CD14-positive monocyte (primary cell): ENCODE measurements around the gene ZNF487. TPM values are rescaled to one million over a fixed set of nuclear protein-coding genes. Genes with fewer than 3 reads are reported as not detected.

Source experiments
- DNase-seq, 3 donors: peaks; one replicate each; pipeline ENCODE4 v3.0.0-alpha.2; 2011 to 2022
- H2AFZ ChIP-seq: 2 replicates; pipeline ENCODE4 v1.6.0; 2012; ENCODE audit warnings: mild to moderate bottlenecking, low read depth, low read length, inconsistent platforms; ENCODE audit not compliant: insufficient read depth, poor library complexity, severe bottlenecking
- H3K27ac ChIP-seq, 2 donors: 1 replicate in 1 of 2; 2 replicates in 1 of 2; pipeline ENCODE4 v1.5.1; 2012 to 2013; ENCODE audit warnings: low read length in 2 of 2, control low read depth in 1 of 2, inconsistent platforms in 1 of 2, low read depth in 1 of 2, mild to moderate bottlenecking in 1 of 2
- H3K27me3 ChIP-seq, 2 donors: one replicate each; pipeline versions ENCODE4 v1.6.0 to v1.6.1; 2011 to 2013; ENCODE audit warnings: low read length in 2 of 2; ENCODE audit not compliant: control insufficient read depth in 2 of 2, insufficient read depth in 2 of 2
- H3K36me3 ChIP-seq, 2 donors: replicated peaks in 1 of 2; 1 replicate in 1 of 2; 2 replicates in 1 of 2; pipeline versions ENCODE4 v1.5.1 to v1.6.1; 2012 to 2013; ENCODE audit warnings: low read length in 2 of 2, control low read depth in 1 of 2, inconsistent platforms in 1 of 2, mild to moderate bottlenecking in 1 of 2; ENCODE audit not compliant: insufficient read depth in 2 of 2, control insufficient read depth in 1 of 2
- H3K4me1 ChIP-seq, 2 donors: 1 replicate in 1 of 2; 2 replicates in 1 of 2; pipeline versions ENCODE4 v1.5.1 to v1.6.1; 2012 to 2013; ENCODE audit warnings: low read length in 2 of 2, control low read depth in 1 of 2, inconsistent platforms in 1 of 2, mild to moderate bottlenecking in 1 of 2, moderate library complexity in 1 of 2; ENCODE audit not compliant: insufficient read depth in 2 of 2, control insufficient read depth in 1 of 2
- H3K4me2 ChIP-seq: replicated peaks from 2 replicates; pipeline ENCODE3; 2012; ENCODE audit warnings: low read length, moderate library complexity, mild to moderate bottlenecking; ENCODE audit not compliant: poor library complexity, severe bottlenecking; ENCODE audit errors: extremely low read depth
- H3K4me3 ChIP-seq, 3 experiments: fragments of 200-600 bp in 1 of 3; sonication (generic) in 1 of 3; replicated peaks in 1 of 3; 1 replicate in 2 of 3; 2 replicates in 1 of 3; pipeline ENCODE4 v1.5.1; 2011 to 2013; ENCODE audit warnings: low read length in 3 of 3, mild to moderate bottlenecking in 3 of 3, control low read depth in 2 of 3, low read depth in 2 of 3, inconsistent platforms in 1 of 3, moderate library complexity in 1 of 3
- H3K79me2 ChIP-seq: 2 replicates; pipeline ENCODE4 v1.6.0; 2012; ENCODE audit warnings: mild to moderate bottlenecking, control low read depth, inconsistent platforms, low read length, moderate library complexity; ENCODE audit not compliant: insufficient read depth
- H3K9ac ChIP-seq: 2 replicates; pipeline ENCODE4 v1.6.0; 2017; ENCODE audit warnings: low read length, mild to moderate bottlenecking; ENCODE audit not compliant: insufficient read depth, poor library complexity, severe bottlenecking
- H3K9me3 ChIP-seq, 2 donors: replicated peaks in 1 of 2; 1 replicate in 1 of 2; 2 replicates in 1 of 2; pipeline versions ENCODE4 v1.5.1 to v1.6.1; 2012 to 2013; ENCODE audit warnings: low read length in 2 of 2, control low read depth in 1 of 2; ENCODE audit not compliant: control insufficient read depth in 1 of 2, insufficient read depth in 1 of 2
- H4K20me1 ChIP-seq: 2 replicates; pipeline ENCODE4 v1.6.0; 2012; ENCODE audit warnings: mild to moderate bottlenecking, low read length, control low read depth, moderate library complexity; ENCODE audit not compliant: insufficient read depth
- H3K27ac Mint-ChIP-seq, 7 donors: one replicate each; pipeline ENCODE4 v1.8.0; 2020; ENCODE audit warnings: mild to moderate bottlenecking in 7 of 7, mixed read lengths in 7 of 7, moderate library complexity in 6 of 7, inconsistent platforms in 2 of 7
- H3K27me3 Mint-ChIP-seq, 3 donors: one replicate each; pipeline ENCODE4 v1.8.0; 2021 to 2022; ENCODE audit warnings: low read depth in 3 of 3, mild to moderate bottlenecking in 3 of 3, mixed read lengths in 3 of 3, moderate library complexity in 3 of 3, inconsistent platforms in 1 of 3
- H3K36me3 Mint-ChIP-seq, 2 donors: one replicate each; pipeline ENCODE4 v1.8.0; 2020; ENCODE audit warnings: mixed read lengths in 2 of 2, inconsistent platforms in 1 of 2, mild to moderate bottlenecking in 1 of 2
- H3K4me1 Mint-ChIP-seq: one replicate; pipeline ENCODE4 v1.8.0; 2020; ENCODE audit warnings: mild to moderate bottlenecking, mixed read lengths
- H3K4me3 Mint-ChIP-seq, 2 donors: one replicate each; pipeline ENCODE4 v1.8.0; 2020; ENCODE audit warnings: mild to moderate bottlenecking in 2 of 2, mixed read lengths in 2 of 2, moderate library complexity in 1 of 2
- H3K9me3 Mint-ChIP-seq, 7 donors: one replicate each; pipeline ENCODE4 v1.8.0; 2020 to 2022; ENCODE audit warnings: mixed read lengths in 7 of 7, mild to moderate bottlenecking in 6 of 7, moderate library complexity in 6 of 7, inconsistent platforms in 2 of 7
- WGBS: methylation state at CpG from one replicate; pipeline ENCODE4 v1.1.5; 2013; ENCODE audit warnings: missing lambda C conversion rate; ENCODE audit not compliant: insufficient coverage; 5-methylcytosine and 5-hydroxymethylcytosine counted together
- intact Hi-C, 2 donors: fragments of 100-400 bp; cut with micrococcal nuclease; formaldehyde crosslinking; loops; one replicate each; pipeline versions ENCODE4 v1.15.0 to v1.15.1; 2023
- polyA plus RNA-seq, 3 donors: library from polyadenylated mRNA; depleted of rRNA in 1 of 3; unstranded in 2 of 3; stranded (reverse) in 1 of 3; fragments of 300-500 nt in 2 of 3; fragments of >200 nt in 1 of 3; fragmentation: Illumina TruSeq in 2 of 3; gene quantifications; 1 replicate in 2 of 3; 2 replicates in 1 of 3; pipeline ENCODE4 v1.2.3, GENCODE V29; 2012 to 2021
- TF ChIP-seq, protein P1 (sequence below): fragments of 200-600 bp; IDR thresholded peaks from one replicate; pipeline ENCODE4 v1.8.0; 2022; ENCODE audit warnings: antibody characterized with exemption, mild to moderate bottlenecking

Gene ZNF487
- polyA plus RNA-seq, 3 donors: 8.6 to 19.7 (median 15.6) TPM

DNA sequence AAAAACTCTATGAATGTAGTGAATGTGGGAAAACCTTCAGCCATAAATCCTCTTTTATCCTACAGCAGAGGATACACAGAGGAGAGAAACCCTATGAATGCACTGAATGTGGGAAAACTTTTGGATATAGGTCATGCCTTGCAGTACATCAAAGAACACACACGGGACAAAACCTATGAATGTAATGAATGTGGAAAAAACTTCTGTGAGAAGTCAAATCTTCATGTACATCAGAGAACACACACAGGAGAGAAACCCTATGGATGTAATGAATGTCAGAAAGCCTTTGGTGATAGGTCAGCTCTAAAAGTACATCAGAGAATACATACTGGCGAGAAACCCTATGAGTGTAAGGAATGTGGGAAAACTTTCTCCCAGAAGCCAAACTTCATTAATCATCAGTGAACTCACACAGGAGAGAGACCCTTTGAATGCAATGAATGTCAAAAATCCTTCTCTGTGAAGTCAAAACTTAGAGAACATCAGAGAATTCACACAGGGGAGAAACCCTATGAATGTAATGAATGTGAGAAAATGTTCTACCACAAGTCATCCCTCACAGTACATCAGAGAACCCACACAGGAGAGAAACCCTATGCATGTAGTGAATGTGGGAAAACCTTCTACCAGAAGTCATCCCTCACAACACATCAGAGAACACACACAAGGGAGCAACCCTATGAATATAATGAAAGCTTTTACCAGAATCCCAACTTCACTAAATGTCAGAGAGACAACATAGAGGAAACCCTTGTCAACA lies 45.6 kb downstream of the ZNF487 start:
- H3K4me1 Mint-ChIP-seq: no peaks in the 10 kb centered on the region
- Histone ChIP-seq H4K20me1 (no peaks in the 10 kb centered on the region), H3K79me2 (no peaks in the 10 kb centered on the region), H3K27me3 (no peaks in the 10 kb centered on the region), H3K36me3 (peaks cover 0 to 22% of the 10 kb centered on the region in 2 donors), H3K4me2 (no peak overlapping the region), H3K4me3 (no peak overlapping the region), H3K4me1 (no peaks in the 10 kb centered on the region), H3K9ac (no peak overlapping the region), H2AFZ (no peak overlapping the region), H3K9me3 (peaks cover 50 to 61% of the 10 kb centered on the region in 2 donors), H3K27ac (no peak overlapping the region)
- no peak overlapping the region for H3K27ac Mint-ChIP-seq
- no peak overlapping the region for H3K4me3 Mint-ChIP-seq
- peaks cover 30 to 78% (median 72%) of the 10 kb centered on the region in 7 donors for H3K9me3 Mint-ChIP-seq
- intact Hi-C loops: no loop called here
- peaks cover 13 to 21% of the 10 kb centered on the region in 2 donors for H3K36me3 Mint-ChIP-seq
- WGBS: no CpG with 5 or more reads among the region's 2 CpGs
- TF ChIP-seq, protein P1, sequence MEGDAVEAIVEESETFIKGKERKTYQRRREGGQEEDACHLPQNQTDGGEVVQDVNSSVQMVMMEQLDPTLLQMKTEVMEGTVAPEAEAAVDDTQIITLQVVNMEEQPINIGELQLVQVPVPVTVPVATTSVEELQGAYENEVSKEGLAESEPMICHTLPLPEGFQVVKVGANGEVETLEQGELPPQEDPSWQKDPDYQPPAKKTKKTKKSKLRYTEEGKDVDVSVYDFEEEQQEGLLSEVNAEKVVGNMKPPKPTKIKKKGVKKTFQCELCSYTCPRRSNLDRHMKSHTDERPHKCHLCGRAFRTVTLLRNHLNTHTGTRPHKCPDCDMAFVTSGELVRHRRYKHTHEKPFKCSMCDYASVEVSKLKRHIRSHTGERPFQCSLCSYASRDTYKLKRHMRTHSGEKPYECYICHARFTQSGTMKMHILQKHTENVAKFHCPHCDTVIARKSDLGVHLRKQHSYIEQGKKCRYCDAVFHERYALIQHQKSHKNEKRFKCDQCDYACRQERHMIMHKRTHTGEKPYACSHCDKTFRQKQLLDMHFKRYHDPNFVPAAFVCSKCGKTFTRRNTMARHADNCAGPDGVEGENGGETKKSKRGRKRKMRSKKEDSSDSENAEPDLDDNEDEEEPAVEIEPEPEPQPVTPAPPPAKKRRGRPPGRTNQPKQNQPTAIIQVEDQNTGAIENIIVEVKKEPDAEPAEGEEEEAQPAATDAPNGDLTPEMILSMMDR: no peak
- H3K27me3 Mint-ChIP-seq: peaks cover 0 to 4% (median 0%) of the 10 kb centered on the region in 3 donors
- no peak for DNase-seq

DNA sequence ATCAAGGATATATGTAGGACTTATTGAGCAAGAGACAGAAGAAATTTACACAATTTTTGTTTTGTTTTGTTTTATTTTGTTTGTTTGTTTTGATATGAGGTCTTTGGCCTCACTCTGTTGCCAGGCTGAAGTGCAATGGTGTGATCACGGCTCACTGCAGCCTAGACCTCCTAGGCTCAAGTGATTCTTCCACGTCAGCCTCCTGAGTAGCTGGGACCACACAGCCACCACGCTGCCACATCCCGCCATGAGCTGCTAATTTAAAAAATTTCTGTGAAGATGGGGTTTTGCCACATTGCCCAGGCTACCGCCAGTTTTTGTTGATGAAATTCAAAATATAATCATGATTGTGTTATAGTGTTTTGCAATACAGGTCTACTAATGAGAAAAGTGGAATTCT lies 54.9 kb downstream of the ZNF487 start:
- Histone ChIP-seq H2AFZ (no peak overlapping the region), H3K79me2 (no peaks in the 10 kb centered on the region), H3K27me3 (no peaks in the 10 kb centered on the region), H3K9ac (no peak overlapping the region), H3K4me1 (no peaks in the 10 kb centered on the region), H4K20me1 (no peaks in the 10 kb centered on the region), H3K4me2 (no peak overlapping the region), H3K27ac (no peak overlapping the region), H3K9me3 (peaks cover 3 to 36% of the 10 kb centered on the region in 2 donors), H3K36me3 (no peaks in the 10 kb centered on the region), H3K4me3 (no peak overlapping the region)
- TF ChIP-seq, protein P1: no peak
- H3K27me3 Mint-ChIP-seq: peaks cover 1 to 3% (median 2%) of the 10 kb centered on the region in 3 donors
- intact Hi-C loops: no loop called here
- no peaks in the 10 kb centered on the region for H3K4me1 Mint-ChIP-seq
- H3K9me3 Mint-ChIP-seq: peaks cover 4 to 53% (median 34%) of the 10 kb centered on the region in 7 donors
- no peak overlapping the region for H3K4me3 Mint-ChIP-seq
- WGBS: 100% methylated on average over 3 of the region's 5 CpGs
- no peaks in the 10 kb centered on the region for H3K36me3 Mint-ChIP-seq
- no peak for DNase-seq
- H3K27ac Mint-ChIP-seq: no peak overlapping the region
